WTC11 (cell line): ENCODE results near the gene BCL2L11. TPM values are rescaled to one million over a fixed set of nuclear protein-coding genes. Genes with fewer than 3 reads are reported as not detected.

Source experiments
- ATAC-seq: fragments of 200-7000 bp; cut with Tn5 transposase; 2 replicates; pipeline ENCODE4 v1.10.0; 2021; ENCODE audit warnings: mild to moderate bottlenecking, moderate library complexity
- CTCF ChIA-PET: fragments of 300-600 bp; sonication (Branson Sonifier 250); formaldehyde crosslinking; loops from one replicate; lab custom pipeline; 2021; ENCODE audit warnings: antibody characterized with exemption; lab: Charles Lee
- POLR2A ChIA-PET: fragments of 350-600 bp; sonication (Branson Sonifier 250); formaldehyde crosslinking; loops from one replicate; lab custom pipeline; 2021; ENCODE audit warnings: antibody characterized with exemption; lab: Charles Lee
- DNase-seq: peaks from one replicate; pipeline ENCODE4 v3.0.0; 2021; ENCODE audit warnings: low spot score
- H3K27ac Mint-ChIP-seq: 2 replicates; pipeline ENCODE4 v1.8.0; 2021; ENCODE audit warnings: mixed read lengths
- H3K27me3 Mint-ChIP-seq: 2 replicates; pipeline ENCODE4 v1.8.0; 2021; ENCODE audit warnings: low read depth, mild to moderate bottlenecking, moderate library complexity, mixed read lengths
- H3K36me3 Mint-ChIP-seq: 2 replicates; pipeline ENCODE4 v1.8.0; 2021; ENCODE audit warnings: mixed read lengths
- H3K4me1 Mint-ChIP-seq: 2 replicates; pipeline ENCODE4 v1.8.0; 2022; ENCODE audit warnings: mixed read lengths
- H3K4me3 Mint-ChIP-seq: 2 replicates; pipeline ENCODE4 v1.8.0; 2021; ENCODE audit warnings: mild to moderate bottlenecking, moderate library complexity, mixed read lengths
- H3K9me3 Mint-ChIP-seq: 2 replicates; pipeline ENCODE4 v1.8.0; 2021; ENCODE audit warnings: mixed read lengths
- CREB1 ChIP-seq: sonication (generic); formaldehyde crosslinking; IDR thresholded peaks from 2 replicates; pipeline ENCODE4 v1.8.0; 2023; ENCODE audit warnings: mild to moderate bottlenecking, missing genetic modification reagents
- ETV6 ChIP-seq: sonication (generic); formaldehyde crosslinking; IDR thresholded peaks from 2 replicates; pipeline ENCODE4 v1.8.1; 2022; ENCODE audit warnings: mild to moderate bottlenecking, missing genetic modification reagents
- FOXP1 ChIP-seq: sonication (generic); formaldehyde crosslinking; IDR thresholded peaks from 2 replicates; pipeline ENCODE4 v1.8.0; 2022; ENCODE audit warnings: missing genetic modification reagents, mild to moderate bottlenecking, moderate library complexity, borderline replicate concordance
- HMGXB4 ChIP-seq: sonication (generic); formaldehyde crosslinking; IDR thresholded peaks from 2 replicates; pipeline ENCODE4 v1.8.1; 2023; ENCODE audit warnings: mild to moderate bottlenecking, moderate library complexity, missing genetic modification reagents
- NR3C1 ChIP-seq: sonication (generic); formaldehyde crosslinking; conservative IDR thresholded peaks from 2 replicates; pipeline ENCODE4 v1.8.1; 2023; ENCODE audit warnings: low read depth, mild to moderate bottlenecking, missing genetic modification reagents
- SOX15 ChIP-seq: fragments of 250-450 bp; sonication (Bioruptor Pico); IDR thresholded peaks from 2 replicates; pipeline ENCODE4 v1.9.0; 2021; ENCODE audit warnings: mild to moderate bottlenecking
- SP1 ChIP-seq: sonication (generic); formaldehyde crosslinking; conservative IDR thresholded peaks from 2 replicates; pipeline ENCODE4 v1.8.1; 2022; ENCODE audit warnings: missing genetic modification reagents
- TP53 ChIP-seq: sonication (generic); formaldehyde crosslinking; IDR thresholded peaks from 2 replicates; pipeline ENCODE4 v1.8.1; 2023; ENCODE audit warnings: mild to moderate bottlenecking, missing genetic modification reagents
- USF2 ChIP-seq: sonication (generic); formaldehyde crosslinking; IDR thresholded peaks from 2 replicates; pipeline ENCODE4 v1.8.1; 2023; ENCODE audit warnings: mild to moderate bottlenecking, missing genetic modification reagents, moderate library complexity
- ZBTB43 ChIP-seq: sonication (generic); formaldehyde crosslinking; IDR thresholded peaks from 2 replicates; pipeline ENCODE4 v1.8.1; 2023; ENCODE audit warnings: mild to moderate bottlenecking, missing genetic modification reagents
- ZNF121 ChIP-seq: sonication (generic); formaldehyde crosslinking; IDR thresholded peaks from 2 replicates; pipeline ENCODE4 v1.8.0; 2023; ENCODE audit warnings: missing genetic modification reagents
- ZNF138 ChIP-seq: sonication (generic); formaldehyde crosslinking; conservative IDR thresholded peaks from 2 replicates; pipeline ENCODE4 v1.8.1; 2022; ENCODE audit warnings: mild to moderate bottlenecking, moderate library complexity, missing genetic modification reagents
- ZNF396 ChIP-seq: fragments of 250-450 bp; sonication (Bioruptor Pico); IDR thresholded peaks from 2 replicates; pipeline ENCODE4 v1.8.0; 2021; ENCODE audit warnings: mild to moderate bottlenecking, moderate library complexity, borderline replicate concordance
- ZNF416 ChIP-seq: fragments of 250-450 bp; sonication (Bioruptor Pico); IDR thresholded peaks from 2 replicates; pipeline ENCODE4 v1.9.0; 2021; ENCODE audit warnings: mild to moderate bottlenecking, inconsistent platforms
- ZNF423 ChIP-seq: fragments of 250-450 bp; sonication (Bioruptor Pico); IDR thresholded peaks from 2 replicates; pipeline ENCODE4 v2.1.2; 2022; ENCODE audit warnings: mild to moderate bottlenecking, moderate library complexity
- total RNA-seq: library from RNA; stranded (reverse); gene quantifications from 3 replicates; pipeline ENCODE4 v1.2.3, GENCODE V29; 2021
- TF ChIP-seq, protein P1 (sequence below): sonication (generic); formaldehyde crosslinking; IDR thresholded peaks from 2 replicates; pipeline ENCODE4 v1.8.0; 2022; ENCODE audit warnings: mild to moderate bottlenecking, missing genetic modification reagents
- TF ChIP-seq, protein P2 (sequence below): fragments of 250-450 bp; sonication (Bioruptor Pico); IDR thresholded peaks from 2 replicates; pipeline ENCODE4 v1.8.0; 2021; ENCODE audit warnings: mild to moderate bottlenecking
- TF ChIP-seq, protein P3 (sequence below): sonication (generic); formaldehyde crosslinking; IDR thresholded peaks from 2 replicates; pipeline ENCODE4 v1.8.0; 2023; ENCODE audit warnings: mild to moderate bottlenecking, missing genetic modification reagents
- TF ChIP-seq, protein P4 (sequence below): sonication (generic); formaldehyde crosslinking; IDR thresholded peaks from 2 replicates; pipeline ENCODE4 v1.8.0; 2022; ENCODE audit warnings: mild to moderate bottlenecking, missing genetic modification reagents

Gene BCL2L11
- total RNA-seq, 1 experiment from 2014 or later = 19.3 TPM

DNA sequence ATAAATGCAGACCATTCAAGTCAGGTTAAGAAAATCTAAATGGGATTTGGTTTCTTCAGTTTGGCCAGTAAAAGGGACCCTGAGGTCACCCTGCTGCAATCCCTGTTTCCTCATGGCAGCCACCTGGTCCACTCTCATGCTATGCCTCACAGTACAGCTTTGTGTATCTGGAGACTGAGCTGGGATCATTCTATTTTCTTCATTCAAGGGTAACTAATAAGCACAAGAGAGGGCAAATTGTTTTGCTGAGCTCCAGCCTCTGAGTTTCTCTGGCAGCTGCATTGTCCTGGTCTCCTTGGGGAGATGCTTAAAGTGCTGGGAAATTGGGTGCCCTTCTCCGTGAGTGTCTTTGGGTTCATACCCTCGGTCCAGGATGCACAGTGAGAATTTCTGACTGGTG lies 18.5 kb upstream of the BCL2L11 start:
- ChIA-PET CTCF (interaction anchor here (0.7 to 1.1 kb wide), 2 partner anchors 33 to 225 kb away, joined by 3 to 4 read pairs; no protein-coding TSS in a partner anchor), POLR2A (no interaction called here)

GRCh38 chr2:111105926-111106325 lies 14.8 kb upstream of the BCL2L11 start:
- H3K9me3 Mint-ChIP-seq = no peaks in the 10 kb centered on the region
- ATAC-seq (no peak), DNase-seq (no peak)
- no peak overlapping the region for H3K27ac Mint-ChIP-seq
- POLR2A ChIA-PET = no interaction called here
- H3K36me3 Mint-ChIP-seq = no peaks in the 10 kb centered on the region
- CTCF ChIA-PET = no interaction called here
- TF ChIP-seq ZBTB43 (CRISPR knock-in tag) (no peak), TP53 (no peak), NR3C1 (no peak), ZNF423 (CRISPR knock-in tag) (no peak), SOX15 (no peak)
- TF ChIP-seq, all 79 proteins: peak for 0
- H3K4me1 Mint-ChIP-seq = peaks cover 2% of the 10 kb centered on the region; the same call in 1 of the 2 replicates
- no peaks in the 10 kb centered on the region for H3K27me3 Mint-ChIP-seq
- H3K4me3 Mint-ChIP-seq = no peak overlapping the region

More for the DNA sequence above, 18.5 kb upstream of the BCL2L11 start:
- TF ChIP-seq ZNF396 (CRISPR knock-in tag) = no peak
- no peak for TF ChIP-seq USF2 (CRISPR knock-in tag)
- no peak for TF ChIP-seq FOXP1 (CRISPR knock-in tag)
- TF ChIP-seq ETV6 = no peak
- no peak for TF ChIP-seq CREB1 (CRISPR knock-in tag)
- TF ChIP-seq, protein P1, sequence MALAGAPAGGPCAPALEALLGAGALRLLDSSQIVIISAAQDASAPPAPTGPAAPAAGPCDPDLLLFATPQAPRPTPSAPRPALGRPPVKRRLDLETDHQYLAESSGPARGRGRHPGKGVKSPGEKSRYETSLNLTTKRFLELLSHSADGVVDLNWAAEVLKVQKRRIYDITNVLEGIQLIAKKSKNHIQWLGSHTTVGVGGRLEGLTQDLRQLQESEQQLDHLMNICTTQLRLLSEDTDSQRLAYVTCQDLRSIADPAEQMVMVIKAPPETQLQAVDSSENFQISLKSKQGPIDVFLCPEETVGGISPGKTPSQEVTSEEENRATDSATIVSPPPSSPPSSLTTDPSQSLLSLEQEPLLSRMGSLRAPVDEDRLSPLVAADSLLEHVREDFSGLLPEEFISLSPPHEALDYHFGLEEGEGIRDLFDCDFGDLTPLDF = no peak
- TF ChIP-seq ZNF416 (CRISPR knock-in tag) = no peak
- TF ChIP-seq, protein P2, sequence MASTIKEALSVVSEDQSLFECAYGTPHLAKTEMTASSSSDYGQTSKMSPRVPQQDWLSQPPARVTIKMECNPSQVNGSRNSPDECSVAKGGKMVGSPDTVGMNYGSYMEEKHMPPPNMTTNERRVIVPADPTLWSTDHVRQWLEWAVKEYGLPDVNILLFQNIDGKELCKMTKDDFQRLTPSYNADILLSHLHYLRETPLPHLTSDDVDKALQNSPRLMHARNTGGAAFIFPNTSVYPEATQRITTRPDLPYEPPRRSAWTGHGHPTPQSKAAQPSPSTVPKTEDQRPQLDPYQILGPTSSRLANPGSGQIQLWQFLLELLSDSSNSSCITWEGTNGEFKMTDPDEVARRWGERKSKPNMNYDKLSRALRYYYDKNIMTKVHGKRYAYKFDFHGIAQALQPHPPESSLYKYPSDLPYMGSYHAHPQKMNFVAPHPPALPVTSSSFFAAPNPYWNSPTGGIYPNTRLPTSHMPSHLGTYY (CRISPR knock-in tag) = no peak
- no peak for TF ChIP-seq ZNF121 (CRISPR knock-in tag)
- no peak for ATAC-seq
- H3K9me3 Mint-ChIP-seq = no peaks in the 10 kb centered on the region
- no peaks in the 10 kb centered on the region for H3K36me3 Mint-ChIP-seq
- no peak for DNase-seq
- H3K4me3 Mint-ChIP-seq = no peak overlapping the region
- peaks cover 7% of the 10 kb centered on the region; the same call in 1 of the 2 replicates for H3K4me1 Mint-ChIP-seq
- H3K27ac Mint-ChIP-seq = no peak overlapping the region
- no peaks in the 10 kb centered on the region for H3K27me3 Mint-ChIP-seq

- TF ChIP-seq SOX15 (no peak), HMGXB4 (CRISPR knock-in tag) (no peak), SP1 (CRISPR knock-in tag) (no peak), ZNF138 (CRISPR knock-in tag) (no peak)
- TF ChIP-seq, protein P3, sequence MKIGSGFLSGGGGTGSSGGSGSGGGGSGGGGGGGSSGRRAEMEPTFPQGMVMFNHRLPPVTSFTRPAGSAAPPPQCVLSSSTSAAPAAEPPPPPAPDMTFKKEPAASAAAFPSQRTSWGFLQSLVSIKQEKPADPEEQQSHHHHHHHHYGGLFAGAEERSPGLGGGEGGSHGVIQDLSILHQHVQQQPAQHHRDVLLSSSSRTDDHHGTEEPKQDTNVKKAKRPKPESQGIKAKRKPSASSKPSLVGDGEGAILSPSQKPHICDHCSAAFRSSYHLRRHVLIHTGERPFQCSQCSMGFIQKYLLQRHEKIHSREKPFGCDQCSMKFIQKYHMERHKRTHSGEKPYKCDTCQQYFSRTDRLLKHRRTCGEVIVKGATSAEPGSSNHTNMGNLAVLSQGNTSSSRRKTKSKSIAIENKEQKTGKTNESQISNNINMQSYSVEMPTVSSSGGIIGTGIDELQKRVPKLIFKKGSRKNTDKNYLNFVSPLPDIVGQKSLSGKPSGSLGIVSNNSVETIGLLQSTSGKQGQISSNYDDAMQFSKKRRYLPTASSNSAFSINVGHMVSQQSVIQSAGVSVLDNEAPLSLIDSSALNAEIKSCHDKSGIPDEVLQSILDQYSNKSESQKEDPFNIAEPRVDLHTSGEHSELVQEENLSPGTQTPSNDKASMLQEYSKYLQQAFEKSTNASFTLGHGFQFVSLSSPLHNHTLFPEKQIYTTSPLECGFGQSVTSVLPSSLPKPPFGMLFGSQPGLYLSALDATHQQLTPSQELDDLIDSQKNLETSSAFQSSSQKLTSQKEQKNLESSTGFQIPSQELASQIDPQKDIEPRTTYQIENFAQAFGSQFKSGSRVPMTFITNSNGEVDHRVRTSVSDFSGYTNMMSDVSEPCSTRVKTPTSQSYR (CRISPR knock-in tag) = no peak
- TF ChIP-seq, protein P4, sequence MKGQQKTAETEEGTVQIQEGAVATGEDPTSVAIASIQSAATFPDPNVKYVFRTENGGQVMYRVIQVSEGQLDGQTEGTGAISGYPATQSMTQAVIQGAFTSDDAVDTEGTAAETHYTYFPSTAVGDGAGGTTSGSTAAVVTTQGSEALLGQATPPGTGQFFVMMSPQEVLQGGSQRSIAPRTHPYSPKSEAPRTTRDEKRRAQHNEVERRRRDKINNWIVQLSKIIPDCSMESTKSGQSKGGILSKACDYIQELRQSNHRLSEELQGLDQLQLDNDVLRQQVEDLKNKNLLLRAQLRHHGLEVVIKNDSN = no peak
- ATAC-seq = no peak
- Mint-ChIP-seq H3K27me3 (no peaks in the 10 kb centered on the region), H3K9me3 (no peaks in the 10 kb centered on the region), H3K36me3 (no peaks in the 10 kb centered on the region), H3K27ac (no peak overlapping the region), H3K4me1 (peaks cover 2% of the 10 kb centered on the region; the same call in 1 of the 2 replicates), H3K4me3 (no peak overlapping the region)
- ChIA-PET POLR2A (no interaction called here), CTCF (no interaction called here)
- DNase-seq = no peak
Observed at GRCh38 chr2:111106706-111107105, 14.0 kb upstream of the BCL2L11 start.
